OCI-LY3 (cell line): ENCODE results near the gene RARS2.

Source experiments
- CTCF ChIP-seq: fragments of 200-600, 300-600 bp; sonication (generic); IDR thresholded peaks from 2 replicates; pipeline ENCODE4 v1.5.1; 2014; ENCODE audit warnings: antibody characterized with exemption, low read length, low read depth
- EZH2phosphoT487 ChIP-seq: fragments of 200-600 bp; shearing (Covaris generic); IDR thresholded peaks from 2 replicates; pipeline ENCODE4 v1.6.1; 2018; ENCODE audit warnings: antibody characterized with exemption, mixed run types, low read depth

- no peak for TF ChIP-seq CTCF
- no peak for TF ChIP-seq EZH2phosphoT487
Measured at GRCh38 chr6:87623248-87623647, 33.5 kb upstream of the RARS2 start.
